GM18858 (cell line): ENCODE data around the gene DLGAP1.

Experiments used
- ATAC-seq: cut with Tn5 transposase; IDR thresholded peaks from one replicate; pipeline ENCODE4 v1.9.1; 2021; ENCODE audit not compliant: unreplicated experiment

Gene DLGAP1

GRCh38 chr18:4193086-4193485 lies 262.0 kb downstream of the DLGAP1 start:
- no peak for ATAC-seq

DNA sequence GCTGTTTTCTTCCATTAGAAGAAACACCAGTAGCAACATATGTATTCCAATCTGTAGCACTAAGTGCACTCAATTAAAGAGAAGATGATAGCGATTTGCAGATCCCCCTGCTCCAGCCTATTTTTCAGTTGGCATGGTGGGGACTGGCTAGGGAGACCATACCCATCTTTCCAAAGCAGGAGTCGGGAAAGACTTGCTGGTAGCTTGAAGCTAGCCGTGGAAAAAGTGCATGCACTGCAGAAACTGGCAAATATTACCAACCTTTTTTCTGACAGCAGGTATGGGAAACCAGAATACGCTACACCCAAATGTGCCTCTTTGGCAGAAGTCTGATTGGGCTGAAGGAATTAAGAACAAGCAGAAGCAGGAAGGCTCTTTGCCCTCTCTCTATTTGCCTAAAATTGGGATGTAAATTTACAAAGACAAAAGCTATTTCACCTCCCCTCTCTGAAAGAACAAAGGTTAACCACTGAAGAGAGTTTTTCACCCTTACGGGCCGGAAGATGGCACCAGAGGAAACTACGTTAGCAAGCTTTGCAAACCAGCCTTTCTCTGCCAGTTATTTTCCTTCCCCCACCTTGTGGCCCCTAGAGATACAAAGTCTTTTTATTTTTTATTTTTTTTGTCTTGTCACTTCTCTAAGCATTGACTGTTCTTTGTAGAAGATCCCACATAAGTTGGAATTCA lies 273.1 kb downstream of the DLGAP1 start:
- ATAC-seq = no peak

DNA sequence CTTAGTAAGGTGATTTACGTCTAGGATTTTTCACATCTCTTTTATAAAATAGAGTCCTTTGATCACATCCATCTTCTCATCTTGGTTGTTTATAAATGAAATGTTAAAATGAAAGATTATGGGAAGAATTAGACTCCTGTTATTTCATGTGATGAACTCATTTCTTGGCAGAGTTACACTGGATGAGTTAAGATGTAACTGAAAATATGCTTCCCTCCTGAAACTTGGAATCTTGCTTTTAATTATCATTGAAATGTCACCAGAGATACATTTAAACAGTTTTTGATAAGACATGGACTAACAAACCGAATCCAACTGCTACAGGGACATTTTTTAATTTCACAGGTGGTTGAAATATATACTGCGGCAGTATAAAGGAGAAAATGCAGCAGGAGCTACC lies 274.0 kb downstream of the DLGAP1 start:
- ATAC-seq = no peak

- no peak for ATAC-seq
Observed at GRCh38 chr18:4172196-4173100, 282.7 kb downstream of the DLGAP1 start.

DNA sequence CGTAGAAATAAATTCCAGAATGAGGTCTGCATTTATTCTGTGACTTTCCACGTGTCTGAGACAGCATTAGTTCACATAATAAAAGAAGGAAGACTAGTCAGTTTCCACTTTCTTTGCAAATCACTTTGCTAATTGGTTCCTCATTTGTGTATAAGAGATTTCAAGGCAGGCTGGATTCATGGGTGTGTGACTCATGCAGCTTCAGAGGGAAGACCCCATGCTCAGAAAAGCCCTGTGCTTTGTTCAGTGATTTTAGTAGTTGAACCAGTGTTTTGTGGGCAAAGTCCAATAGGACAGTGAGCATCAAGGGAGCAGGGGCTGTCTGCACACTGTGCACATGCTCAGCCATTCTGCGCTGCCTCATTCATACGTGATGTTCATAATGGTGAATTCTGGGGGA lies 297.8 kb downstream of the DLGAP1 start:
- no peak for ATAC-seq

DNA sequence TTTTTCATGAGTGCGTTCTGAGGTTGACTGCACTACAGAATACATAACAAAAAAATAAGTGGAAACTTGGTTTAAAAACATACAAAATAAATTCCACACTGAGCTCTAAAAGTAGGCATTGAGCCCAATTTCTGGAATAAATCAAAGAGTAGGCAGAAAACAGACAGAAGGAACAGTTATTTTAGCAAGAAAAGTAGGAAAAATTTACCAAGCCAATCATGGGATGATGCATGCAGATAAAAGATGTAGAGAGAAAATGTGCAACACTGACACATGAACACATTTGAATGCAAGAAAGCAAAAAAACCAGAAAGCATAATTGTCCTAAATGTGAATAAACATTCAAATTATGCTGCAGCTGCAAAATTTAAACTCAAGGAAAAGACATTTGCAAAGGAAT lies 308.3 kb downstream of the DLGAP1 start:
- ATAC-seq = no peak

DNA sequence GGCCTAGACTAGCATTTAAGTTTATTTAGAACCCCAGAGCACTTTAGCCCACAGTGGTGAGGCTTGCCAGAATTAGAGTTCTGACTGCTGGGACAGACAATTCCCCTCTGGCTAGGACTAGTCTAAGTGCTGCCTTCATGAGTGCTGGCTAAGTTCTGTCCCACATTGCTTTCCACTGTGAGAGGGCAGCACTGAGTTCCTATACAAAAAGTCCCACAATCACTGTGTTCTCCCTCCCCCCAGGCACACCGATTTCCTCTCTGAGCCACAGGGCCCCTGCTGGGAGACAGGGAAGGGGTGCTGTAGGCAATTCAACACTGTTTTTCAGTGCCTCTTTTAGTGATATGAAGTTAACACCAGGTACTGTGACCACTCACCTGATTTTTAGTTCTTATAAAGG lies 310.9 kb downstream of the DLGAP1 start:
- no peak for ATAC-seq

- ATAC-seq = no peak
Observed at GRCh38 chr18:4143585-4143984, 311.5 kb downstream of the DLGAP1 start.

DNA sequence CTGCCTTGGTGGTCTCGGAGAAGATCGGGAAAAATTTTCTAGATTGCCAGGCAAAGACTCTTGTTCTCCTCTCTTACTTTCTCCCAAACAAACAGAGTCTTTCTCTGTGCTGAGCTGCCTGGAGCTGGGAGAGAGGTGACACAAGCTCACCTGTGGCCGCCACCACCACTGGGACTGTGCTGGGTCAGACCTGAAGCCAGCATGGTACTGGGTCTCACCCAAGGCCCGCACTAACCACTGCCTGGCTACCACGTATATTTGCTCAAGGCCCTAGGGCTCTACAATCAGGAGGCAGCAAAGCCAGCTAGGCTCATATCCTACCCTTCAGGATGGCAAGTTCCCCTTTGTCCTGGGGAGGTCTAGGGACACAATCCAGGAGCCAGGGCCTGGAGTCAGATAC lies 312.2 kb downstream of the DLGAP1 start:
- no peak for ATAC-seq

GRCh38 chr18:4134700-4135099 lies 320.4 kb downstream of the DLGAP1 start:
- ATAC-seq = no peak

GRCh38 chr18:4130734-4131719 lies 324.1 kb downstream of the DLGAP1 start:
- no peak for ATAC-seq

- ATAC-seq = no peak
Observed at GRCh38 chr18:4126939-4127338, 328.2 kb downstream of the DLGAP1 start.

GRCh38 chr18:4125627-4126230 lies 329.4 kb downstream of the DLGAP1 start:
- no peak for ATAC-seq

DNA sequence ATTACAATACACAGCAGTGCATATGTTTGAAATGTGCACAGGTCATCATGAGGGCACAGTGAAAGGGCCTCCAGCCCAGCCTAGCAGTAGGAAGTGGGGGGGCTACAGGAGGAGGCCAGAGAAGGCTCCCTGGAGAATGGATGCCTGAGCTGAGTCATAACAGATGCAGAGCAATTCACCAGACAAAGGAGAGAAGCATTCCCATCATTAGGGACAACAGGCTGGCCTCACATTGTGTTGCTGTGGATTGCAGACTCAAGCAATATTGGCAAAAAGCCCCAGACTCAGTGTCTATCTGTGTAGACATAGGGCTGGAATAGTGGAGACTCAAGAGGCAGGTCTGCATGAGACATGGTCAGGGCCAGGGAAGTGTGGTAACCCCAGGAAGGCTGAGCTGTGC lies 329.9 kb downstream of the DLGAP1 start:
- ATAC-seq = no peak

DNA sequence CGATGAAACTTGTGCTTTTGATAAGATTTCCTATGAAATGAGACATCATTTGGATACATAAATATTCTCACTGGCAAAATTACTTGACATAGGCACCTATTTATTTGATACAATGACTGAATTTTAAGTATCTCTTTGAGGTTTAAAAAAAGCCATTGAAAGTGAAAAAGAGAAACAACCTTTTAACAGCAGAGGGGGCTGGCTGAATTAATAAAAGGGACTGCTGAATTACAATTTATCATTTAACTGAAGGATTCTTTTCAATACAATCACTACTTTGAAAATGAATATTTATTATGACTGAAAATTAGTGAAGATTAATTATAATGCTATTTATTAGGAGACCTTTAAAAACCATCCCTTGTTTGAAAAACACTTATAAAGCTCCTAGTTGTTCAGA lies 335.3 kb downstream of the DLGAP1 start:
- no peak for ATAC-seq

DNA sequence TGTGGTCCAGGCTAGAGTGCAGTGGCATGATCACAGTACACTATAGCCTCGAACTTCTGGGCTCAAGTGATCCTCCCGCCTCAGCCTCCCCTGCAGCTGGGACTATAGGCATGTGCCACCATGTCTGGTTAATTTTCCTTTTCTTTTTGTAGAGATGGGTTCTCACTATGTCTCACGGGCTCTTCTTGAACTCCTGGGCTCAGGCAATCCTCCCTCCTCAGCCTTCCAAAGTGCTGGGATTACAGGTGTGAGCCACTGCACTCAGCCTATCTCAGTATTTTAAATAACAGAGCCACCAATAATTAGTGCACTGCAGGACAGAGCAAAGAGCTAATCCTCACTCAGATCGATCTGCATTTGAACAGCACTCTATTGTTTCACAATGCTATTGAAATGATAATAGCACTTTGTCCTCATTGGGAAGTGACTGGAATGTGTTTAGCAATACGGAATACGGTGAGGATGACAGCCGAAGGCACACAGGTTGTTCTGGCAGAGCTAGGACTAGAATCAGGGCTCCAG lies 335.9 kb downstream of the DLGAP1 start:
- ATAC-seq = no peak

GRCh38 chr18:4108016-4108415 lies 347.1 kb downstream of the DLGAP1 start:
- ATAC-seq = no peak

- ATAC-seq = no peak
Observed at GRCh38 chr18:4107049-4107467, 348.0 kb downstream of the DLGAP1 start.

- ATAC-seq = peak; percentile 78
Observed at GRCh38 chr18:4106407-4107033, 348.6 kb downstream of the DLGAP1 start.

DNA sequence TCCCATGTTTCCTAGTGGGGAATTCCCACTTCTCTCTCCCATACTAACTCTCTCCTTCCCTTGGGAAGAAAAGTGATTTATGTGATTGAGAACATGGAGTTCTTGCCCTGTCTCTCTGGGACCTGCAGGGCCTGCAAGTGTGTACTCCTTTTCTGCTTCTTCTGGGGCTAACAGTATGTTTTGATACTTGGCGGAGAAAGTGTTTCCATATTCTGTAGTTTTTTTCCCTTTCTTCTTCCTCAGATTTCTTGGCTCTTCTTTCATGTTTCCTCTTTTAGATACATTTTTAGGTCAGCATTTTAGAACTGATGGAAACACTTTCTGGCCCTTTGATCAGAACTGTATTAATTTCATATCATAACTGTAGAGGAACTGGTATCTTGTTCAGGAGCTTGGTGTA lies 352.2 kb downstream of the DLGAP1 start:
- ATAC-seq = no peak
